HEK293 (cell line): Measurements from ENCODE around the gene NIPBL.

Source experiments
- HOXD13 ChIP-seq: sonication (generic); formaldehyde crosslinking; IDR thresholded peaks from 2 replicates; pipeline ENCODE4 v1.8.0; 2022; ENCODE audit warnings: missing genetic modification reagents, borderline replicate concordance
- KLF10 ChIP-seq: fragments of 450-650 bp; IDR thresholded peaks from 2 replicates; pipeline ENCODE4 v1.5.1; 2018; ENCODE audit warnings: missing biosample characterization, mild to moderate bottlenecking, missing genetic modification characterization
- KLF7 ChIP-seq: fragments of 450-650 bp; formaldehyde crosslinking; IDR thresholded peaks from 2 replicates; pipeline ENCODE4 v1.5.1; 2016; ENCODE audit warnings: missing biosample characterization, missing genetic modification characterization, borderline replicate concordance
- KLF8 ChIP-seq: fragments of 450-650 bp; formaldehyde crosslinking; IDR thresholded peaks from 2 replicates; pipeline ENCODE4 v1.5.1; 2016; ENCODE audit warnings: missing biosample characterization, missing genetic modification characterization
- KLF9 ChIP-seq: fragments of 450-650 bp; formaldehyde crosslinking; IDR thresholded peaks from 2 replicates; pipeline ENCODE4 v1.5.1; 2016; ENCODE audit warnings: missing biosample characterization, missing genetic modification characterization, low read depth
- OVOL3 ChIP-seq: fragments of 450-650 bp; formaldehyde crosslinking; IDR thresholded peaks from 2 replicates; pipeline ENCODE4 v1.5.1; 2016; ENCODE audit warnings: missing biosample characterization, missing genetic modification characterization
- SALL2 ChIP-seq: fragments of 450-650 bp; formaldehyde crosslinking; IDR thresholded peaks from 2 replicates; pipeline ENCODE4 v1.5.0; 2017; ENCODE audit warnings: missing biosample characterization, mild to moderate bottlenecking, missing genetic modification characterization, borderline replicate concordance
- ZEB2 ChIP-seq: fragments of 450-650 bp; formaldehyde crosslinking; IDR thresholded peaks from 2 replicates; pipeline ENCODE4 v1.5.1; 2016; ENCODE audit warnings: missing biosample characterization, missing genetic modification characterization
- ZFP69B ChIP-seq: fragments of 450-650 bp; formaldehyde crosslinking; IDR thresholded peaks from 2 replicates; pipeline ENCODE4 v1.5.1; 2016; ENCODE audit warnings: missing biosample characterization, missing genetic modification characterization
- ZNF121 ChIP-seq: fragments of 450-650 bp; formaldehyde crosslinking; IDR thresholded peaks from 2 replicates; pipeline ENCODE4 v1.5.1; 2016; ENCODE audit warnings: missing biosample characterization, missing genetic modification characterization
- ZNF140 ChIP-seq: fragments of 450-650 bp; formaldehyde crosslinking; IDR thresholded peaks from 2 replicates; pipeline ENCODE4 v1.5.1; 2016; ENCODE audit warnings: missing biosample characterization, missing genetic modification characterization
- ZNF16 ChIP-seq: fragments of 450-650 bp; formaldehyde crosslinking; IDR thresholded peaks from 2 replicates; pipeline ENCODE4 v1.5.1; 2016; ENCODE audit warnings: low read depth, missing biosample characterization, missing genetic modification characterization
- ZNF23 ChIP-seq: fragments of 450-650 bp; formaldehyde crosslinking; IDR thresholded peaks from 2 replicates; pipeline ENCODE4 v1.5.1; 2016; ENCODE audit warnings: missing biosample characterization, missing genetic modification characterization, borderline replicate concordance
- ZNF280C ChIP-seq: fragments of 450-650 bp; formaldehyde crosslinking; IDR thresholded peaks from 2 replicates; pipeline ENCODE4 v1.5.1; 2016; ENCODE audit warnings: missing biosample characterization, missing genetic modification characterization
- ZNF366 ChIP-seq: fragments of 450-650 bp; formaldehyde crosslinking; conservative IDR thresholded peaks from 2 replicates; pipeline ENCODE4 v1.5.1; 2016; ENCODE audit warnings: missing biosample characterization, missing genetic modification characterization
- ZNF529 ChIP-seq: fragments of 450-650 bp; formaldehyde crosslinking; IDR thresholded peaks from 2 replicates; pipeline ENCODE4 v1.5.1; 2017; ENCODE audit warnings: missing genetic modification characterization, missing biosample characterization; ENCODE audit not compliant: insufficient replicate concordance
- ZNF530 ChIP-seq: fragments of 450-650 bp; formaldehyde crosslinking; IDR thresholded peaks from 2 replicates; pipeline ENCODE4 v1.5.1; 2016; ENCODE audit warnings: low read depth, missing biosample characterization, missing genetic modification characterization
- ZNF571 ChIP-seq: fragments of 450-650 bp; formaldehyde crosslinking; IDR thresholded peaks from 2 replicates; pipeline ENCODE4 v1.5.0; 2017; ENCODE audit warnings: missing biosample characterization, missing genetic modification characterization
- ZNF585B ChIP-seq: fragments of 450-650 bp; formaldehyde crosslinking; IDR thresholded peaks from 2 replicates; pipeline ENCODE4 v1.5.1; 2016; ENCODE audit warnings: missing biosample characterization, missing genetic modification characterization
- ZNF626 ChIP-seq: fragments of 450-650 bp; sonication (Bioruptor Pico); formaldehyde crosslinking; IDR thresholded peaks from 2 replicates; pipeline ENCODE4 v1.5.1; 2018; ENCODE audit warnings: missing biosample characterization, missing genetic modification characterization, inconsistent platforms
- ZNF704 ChIP-seq: fragments of 450-650 bp; formaldehyde crosslinking; IDR thresholded peaks from 2 replicates; pipeline ENCODE4 v1.5.1; 2016; ENCODE audit warnings: missing biosample characterization, missing genetic modification characterization
- ZNF785 ChIP-seq: fragments of 450-650 bp; formaldehyde crosslinking; IDR thresholded peaks from 2 replicates; pipeline ENCODE4 v1.5.1; 2016; ENCODE audit warnings: missing biosample characterization, missing genetic modification characterization
- ZSCAN16 ChIP-seq: fragments of 450-650 bp; formaldehyde crosslinking; IDR thresholded peaks from 2 replicates; pipeline ENCODE4 v1.5.1; 2016; ENCODE audit warnings: missing biosample characterization, missing genetic modification characterization
- TF ChIP-seq, protein P1 (sequence below): fragments of 450-650 bp; formaldehyde crosslinking; IDR thresholded peaks from 2 replicates; pipeline ENCODE4 v1.5.1; 2016; ENCODE audit warnings: missing biosample characterization, missing genetic modification characterization
- TF ChIP-seq, protein P2 (sequence below): fragments of 450-650 bp; IDR thresholded peaks from 2 replicates; pipeline ENCODE4 v1.5.1; 2018; ENCODE audit warnings: missing biosample characterization, missing genetic modification characterization
- TF ChIP-seq, protein P3 (sequence below): fragments of 450-650 bp; formaldehyde crosslinking; conservative IDR thresholded peaks from 2 replicates; pipeline ENCODE4 v1.5.1; 2016; ENCODE audit warnings: low read depth, missing biosample characterization, missing genetic modification characterization

The NIPBL gene

DNA sequence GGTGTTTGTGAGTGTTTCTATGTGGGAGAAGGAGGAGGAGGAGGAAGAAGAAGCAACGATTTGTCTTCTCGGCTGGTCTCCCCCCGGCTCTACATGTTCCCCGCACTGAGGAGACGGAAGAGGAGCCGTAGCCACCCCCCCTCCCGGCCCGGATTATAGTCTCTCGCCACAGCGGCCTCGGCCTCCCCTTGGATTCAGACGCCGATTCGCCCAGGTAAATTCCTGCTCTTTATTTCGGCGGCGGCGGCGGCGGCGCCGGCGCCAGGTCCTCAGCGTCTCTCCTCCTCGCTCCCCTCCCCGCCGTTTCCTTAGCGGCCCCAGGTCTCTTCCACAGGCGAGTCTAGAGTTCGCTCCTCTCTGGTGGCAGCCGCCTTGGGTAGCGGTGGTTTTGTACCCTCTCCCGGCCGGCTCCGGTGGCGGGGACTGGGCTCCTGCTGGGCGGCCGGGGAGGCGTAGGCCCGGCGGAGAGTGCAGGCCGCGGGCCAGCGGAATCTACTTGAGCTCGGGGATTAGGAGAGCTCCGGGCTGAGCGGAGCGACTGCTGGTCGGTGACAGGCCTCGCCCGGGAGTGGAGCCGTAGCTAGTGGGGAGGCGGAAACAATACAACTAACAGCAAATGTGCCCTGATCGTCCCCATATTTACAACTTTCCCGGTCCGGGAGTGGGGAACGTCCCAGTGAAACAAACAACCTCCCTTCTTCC is 547 bp downstream of the NIPBL start (continued):
- TF ChIP-seq ZNF140 (no peak), ZNF626 (tag by site-specific recombination) (no peak), ZNF585B (no peak), ZNF121 (tag by site-specific recombination) (0 out of 2 replicates have a peak, but pooled peaks have one; percentile 15), KLF9 (tag by site-specific recombination) (no peak), KLF10 (peak; percentile 13; the same call in 1 of the 2 replicates), ZSCAN16 (tag by site-specific recombination) (0 out of 2 replicates have a peak, but pooled peaks have one; percentile 18), ZFP69B (tag by site-specific recombination) (no peak; the same call in 1 of the 2 replicates), ZNF23 (no peak), KLF7 (tag by site-specific recombination) (no peak), KLF8 (no peak), HOXD13 (0 out of 2 replicates have a peak, but pooled peaks have one; percentile 11), ZNF530 (tag by site-specific recombination) (no peak), ZNF529 (tag by site-specific recombination) (no peak), ZNF571 (tag by site-specific recombination) (no peak), SALL2 (tag by site-specific recombination) (no peak), ZNF280C (tag by site-specific recombination) (no peak), ZNF366 (peak; percentile 31; the same call in 1 of the 2 replicates), ZNF785 (no peak), ZNF704 (tag by site-specific recombination) (no peak), OVOL3 (0 out of 2 replicates have a peak, but pooled peaks have one; percentile 11), ZEB2 (peak; percentile 79; the same call in 1 of the 2 replicates), ZNF16 (tag by site-specific recombination) (no peak)
- TF ChIP-seq, protein P1, sequence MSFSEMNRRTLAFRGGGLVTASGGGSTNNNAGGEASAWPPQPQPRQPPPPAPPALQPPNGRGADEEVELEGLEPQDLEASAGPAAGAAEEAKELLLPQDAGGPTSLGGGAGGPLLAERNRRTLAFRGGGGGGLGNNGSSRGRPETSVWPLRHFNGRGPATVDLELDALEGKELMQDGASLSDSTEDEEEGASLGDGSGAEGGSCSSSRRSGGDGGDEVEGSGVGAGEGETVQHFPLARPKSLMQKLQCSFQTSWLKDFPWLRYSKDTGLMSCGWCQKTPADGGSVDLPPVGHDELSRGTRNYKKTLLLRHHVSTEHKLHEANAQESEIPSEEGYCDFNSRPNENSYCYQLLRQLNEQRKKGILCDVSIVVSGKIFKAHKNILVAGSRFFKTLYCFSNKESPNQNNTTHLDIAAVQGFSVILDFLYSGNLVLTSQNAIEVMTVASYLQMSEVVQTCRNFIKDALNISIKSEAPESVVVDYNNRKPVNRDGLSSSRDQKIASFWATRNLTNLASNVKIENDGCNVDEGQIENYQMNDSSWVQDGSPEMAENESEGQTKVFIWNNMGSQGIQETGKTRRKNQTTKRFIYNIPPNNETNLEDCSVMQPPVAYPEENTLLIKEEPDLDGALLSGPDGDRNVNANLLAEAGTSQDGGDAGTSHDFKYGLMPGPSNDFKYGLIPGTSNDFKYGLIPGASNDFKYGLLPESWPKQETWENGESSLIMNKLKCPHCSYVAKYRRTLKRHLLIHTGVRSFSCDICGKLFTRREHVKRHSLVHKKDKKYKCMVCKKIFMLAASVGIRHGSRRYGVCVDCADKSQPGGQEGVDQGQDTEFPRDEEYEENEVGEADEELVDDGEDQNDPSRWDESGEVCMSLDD (tag by site-specific recombination), result peak; percentile 14; the same call in 1 of the 2 replicates
- TF ChIP-seq, protein P2, sequence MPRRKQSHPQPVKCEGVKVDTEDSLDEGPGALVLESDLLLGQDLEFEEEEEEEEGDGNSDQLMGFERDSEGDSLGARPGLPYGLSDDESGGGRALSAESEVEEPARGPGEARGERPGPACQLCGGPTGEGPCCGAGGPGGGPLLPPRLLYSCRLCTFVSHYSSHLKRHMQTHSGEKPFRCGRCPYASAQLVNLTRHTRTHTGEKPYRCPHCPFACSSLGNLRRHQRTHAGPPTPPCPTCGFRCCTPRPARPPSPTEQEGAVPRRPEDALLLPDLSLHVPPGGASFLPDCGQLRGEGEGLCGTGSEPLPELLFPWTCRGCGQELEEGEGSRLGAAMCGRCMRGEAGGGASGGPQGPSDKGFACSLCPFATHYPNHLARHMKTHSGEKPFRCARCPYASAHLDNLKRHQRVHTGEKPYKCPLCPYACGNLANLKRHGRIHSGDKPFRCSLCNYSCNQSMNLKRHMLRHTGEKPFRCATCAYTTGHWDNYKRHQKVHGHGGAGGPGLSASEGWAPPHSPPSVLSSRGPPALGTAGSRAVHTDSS (tag by site-specific recombination), result peak; percentile 82
- TF ChIP-seq, protein P3, sequence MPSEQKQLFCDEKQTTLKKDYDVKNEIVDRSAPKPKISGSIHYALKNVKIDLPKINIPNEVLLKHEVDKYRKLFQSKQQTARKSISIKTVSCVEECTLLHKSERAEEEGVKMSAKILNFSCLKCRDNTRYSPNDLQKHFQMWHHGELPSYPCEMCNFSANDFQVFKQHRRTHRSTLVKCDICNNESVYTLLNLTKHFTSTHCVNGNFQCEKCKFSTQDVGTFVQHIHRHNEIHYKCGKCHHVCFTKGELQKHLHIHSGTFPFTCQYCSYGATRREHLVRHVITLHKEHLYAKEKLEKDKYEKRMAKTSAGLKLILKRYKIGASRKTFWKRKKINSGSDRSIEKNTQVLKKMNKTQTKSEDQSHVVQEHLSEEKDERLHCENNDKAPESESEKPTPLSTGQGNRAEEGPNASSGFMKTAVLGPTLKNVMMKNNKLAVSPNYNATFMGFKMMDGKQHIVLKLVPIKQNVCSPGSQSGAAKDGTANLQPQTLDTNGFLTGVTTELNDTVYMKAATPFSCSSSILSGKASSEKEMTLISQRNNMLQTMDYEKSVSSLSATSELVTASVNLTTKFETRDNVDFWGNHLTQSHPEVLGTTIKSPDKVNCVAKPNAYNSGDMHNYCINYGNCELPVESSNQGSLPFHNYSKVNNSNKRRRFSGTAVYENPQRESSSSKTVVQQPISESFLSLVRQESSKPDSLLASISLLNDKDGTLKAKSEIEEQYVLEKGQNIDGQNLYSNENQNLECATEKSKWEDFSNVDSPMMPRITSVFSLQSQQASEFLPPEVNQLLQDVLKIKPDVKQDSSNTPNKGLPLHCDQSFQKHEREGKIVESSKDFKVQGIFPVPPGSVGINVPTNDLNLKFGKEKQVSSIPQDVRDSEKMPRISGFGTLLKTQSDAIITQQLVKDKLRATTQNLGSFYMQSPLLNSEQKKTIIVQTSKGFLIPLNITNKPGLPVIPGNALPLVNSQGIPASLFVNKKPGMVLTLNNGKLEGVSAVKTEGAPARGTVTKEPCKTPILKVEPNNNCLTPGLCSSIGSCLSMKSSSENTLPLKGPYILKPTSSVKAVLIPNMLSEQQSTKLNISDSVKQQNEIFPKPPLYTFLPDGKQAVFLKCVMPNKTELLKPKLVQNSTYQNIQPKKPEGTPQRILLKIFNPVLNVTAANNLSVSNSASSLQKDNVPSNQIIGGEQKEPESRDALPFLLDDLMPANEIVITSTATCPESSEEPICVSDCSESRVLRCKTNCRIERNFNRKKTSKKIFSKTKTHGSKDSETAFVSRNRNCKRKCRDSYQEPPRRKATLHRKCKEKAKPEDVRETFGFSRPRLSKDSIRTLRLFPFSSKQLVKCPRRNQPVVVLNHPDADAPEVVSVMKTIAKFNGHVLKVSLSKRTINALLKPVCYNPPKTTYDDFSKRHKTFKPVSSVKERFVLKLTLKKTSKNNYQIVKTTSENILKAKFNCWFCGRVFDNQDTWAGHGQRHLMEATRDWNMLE (tag by site-specific recombination), result no peak
